Stimulated activated CD4-positive, alpha-beta T cell treated with anti-CD3 and anti-CD28 coated beads, TNF-alpha, amount 100 ng/mL, for 24 hours (primary cell): ENCODE results near the gene PRR11.
"Not testable (repeated sequence)": the region's sequence is repeated elsewhere in the genome, so short reads cannot be mapped to it uniquely, and the experiment has no call there.

ENCODE experiments used
- DNase-seq, 3 experiments: peaks; one replicate each; pipeline ENCODE4 v3.0.0-alpha.2; 2020; ENCODE audit warnings: low read depth in 3 of 3

The PRR11 gene

GRCh38 chr17:59219992-59220327 lies 64.4 kb downstream of the PRR11 start:
- no peak for DNase-seq

DNA sequence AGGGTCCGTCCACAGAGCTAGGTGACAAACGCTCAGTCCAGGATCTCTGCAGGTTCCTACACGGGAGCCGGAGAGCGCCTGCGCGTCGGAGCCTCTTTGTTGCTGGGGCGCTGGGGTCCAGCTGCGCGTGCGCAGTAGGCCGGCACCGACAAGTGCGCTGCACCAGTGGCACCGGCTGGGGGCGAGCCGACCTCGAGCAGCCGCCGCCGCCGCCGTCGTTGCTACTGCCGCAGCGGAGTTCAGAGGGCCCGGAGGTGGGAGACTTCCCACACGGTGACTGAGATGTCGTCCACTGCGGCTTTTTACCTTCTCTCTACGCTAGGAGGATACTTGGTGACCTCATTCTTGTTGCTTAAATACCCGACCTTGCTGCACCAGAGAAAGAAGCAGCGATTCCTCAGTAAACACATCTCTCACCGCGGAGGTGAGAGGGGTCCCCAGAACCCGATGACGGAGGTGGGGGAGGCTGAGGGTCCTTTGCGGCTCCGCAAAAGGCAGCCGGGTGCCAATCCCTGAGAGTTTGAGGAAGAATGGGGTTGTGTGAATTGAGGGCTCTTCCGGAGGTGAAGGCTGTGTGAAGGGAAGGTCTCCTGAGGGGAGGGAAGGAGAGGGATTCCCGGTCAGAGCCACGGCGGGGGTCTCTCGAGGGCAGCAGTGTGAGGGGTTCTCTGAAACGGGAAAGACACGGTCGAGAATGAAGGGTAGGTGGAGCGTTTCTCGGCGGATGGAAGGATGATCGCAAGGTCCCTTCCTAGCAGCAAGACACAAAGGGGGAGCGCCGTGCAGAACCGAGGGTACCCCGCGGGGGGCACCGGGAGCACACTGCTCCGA lies 65.0 kb downstream of the PRR11 start, which contains the start of gene GDPD1:
Gene GDPD1 (plus strand): TSS at position 184 of the 831 bp plus-strand sequence. CDS start 99 bp downstream, at position 283.
- peak; percentile 95 to 96 (median 95) for DNase-seq

- DNase-seq: no peak
Observed at GRCh38 chr17:59221159-59221847, 65.8 kb downstream of the PRR11 start.

DNA sequence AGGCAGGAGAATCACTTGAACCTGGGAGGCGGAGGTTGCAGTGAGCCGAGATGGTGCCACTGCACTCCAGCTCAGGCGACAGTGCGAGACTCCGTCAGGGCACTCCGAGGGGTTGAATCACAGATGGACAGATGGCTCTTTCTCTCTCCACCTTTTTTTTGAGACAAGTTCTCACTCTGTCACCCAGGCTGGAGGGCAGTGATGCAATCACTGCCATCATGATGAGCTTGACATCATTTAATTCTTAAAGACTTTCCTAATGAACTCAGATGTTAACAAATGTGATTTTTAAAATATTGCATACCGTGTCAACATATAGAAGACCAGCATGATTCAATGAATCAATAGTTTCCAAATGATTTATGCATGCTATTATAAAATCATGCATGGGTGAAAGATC lies 68.3 kb downstream of the PRR11 start:
- DNase-seq: no peak

DNA sequence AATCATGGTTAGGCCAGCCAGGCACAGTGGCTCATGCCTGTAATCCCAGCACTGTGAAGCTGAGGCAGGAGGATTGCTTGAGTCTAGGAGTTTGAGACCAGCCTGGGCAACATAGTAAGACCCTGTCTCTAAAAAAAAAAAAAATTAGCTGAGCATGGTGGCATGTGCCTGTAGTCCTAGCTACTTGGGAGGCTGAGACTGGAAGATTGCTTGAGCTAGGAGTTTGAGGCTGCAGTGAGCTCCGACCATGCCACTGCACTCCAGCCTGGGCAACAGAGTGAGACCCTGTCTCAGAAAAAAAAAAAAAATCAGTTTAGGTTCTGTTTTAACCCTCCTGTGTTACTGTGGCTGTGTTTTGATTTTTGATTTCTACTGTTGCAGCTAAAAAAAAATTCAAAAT lies 73.0 kb downstream of the PRR11 start:
- DNase-seq: not testable (repeated sequence)

DNA sequence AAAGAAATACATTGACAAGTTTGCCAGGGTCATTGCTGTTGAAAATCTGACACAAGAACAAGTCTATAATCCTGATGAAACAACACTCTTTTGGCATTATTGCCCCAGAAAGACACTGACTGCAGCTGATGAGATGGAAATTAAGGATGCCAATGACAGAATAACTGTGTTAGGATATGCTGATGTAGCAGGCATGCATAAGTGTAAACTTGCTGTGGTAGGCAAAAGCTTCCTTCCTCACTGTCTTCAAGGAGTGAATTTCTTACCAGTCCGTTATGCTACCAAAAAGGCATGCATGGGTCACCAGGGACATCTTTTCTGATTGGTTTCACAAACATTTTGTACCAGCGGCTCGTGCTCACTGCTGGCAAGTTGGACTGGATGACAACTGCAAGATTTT lies 75.2 kb downstream of the PRR11 start:
- no peak for DNase-seq

GRCh38 chr17:59234631-59235030 lies 79.1 kb downstream of the PRR11 start:
- no peak for DNase-seq

DNA sequence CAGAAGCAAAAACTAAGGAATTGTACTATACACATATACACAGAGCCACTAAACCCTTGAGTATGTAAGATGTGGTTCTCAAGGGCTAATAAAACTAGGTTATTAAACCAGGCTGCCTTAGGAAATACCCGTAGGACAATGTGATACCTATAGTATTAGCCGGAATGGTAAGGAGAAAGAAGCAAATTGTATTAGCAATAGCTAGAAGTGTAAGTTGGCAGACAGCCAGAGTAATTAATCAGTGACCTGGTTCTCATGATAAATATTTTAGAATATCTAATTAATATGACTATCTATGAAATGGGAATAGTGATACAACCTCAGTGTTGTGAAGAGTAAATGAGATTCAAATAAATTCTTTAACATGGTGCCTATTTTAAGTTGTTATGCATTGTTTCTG lies 83.4 kb downstream of the PRR11 start:
- no peak for DNase-seq

DNA sequence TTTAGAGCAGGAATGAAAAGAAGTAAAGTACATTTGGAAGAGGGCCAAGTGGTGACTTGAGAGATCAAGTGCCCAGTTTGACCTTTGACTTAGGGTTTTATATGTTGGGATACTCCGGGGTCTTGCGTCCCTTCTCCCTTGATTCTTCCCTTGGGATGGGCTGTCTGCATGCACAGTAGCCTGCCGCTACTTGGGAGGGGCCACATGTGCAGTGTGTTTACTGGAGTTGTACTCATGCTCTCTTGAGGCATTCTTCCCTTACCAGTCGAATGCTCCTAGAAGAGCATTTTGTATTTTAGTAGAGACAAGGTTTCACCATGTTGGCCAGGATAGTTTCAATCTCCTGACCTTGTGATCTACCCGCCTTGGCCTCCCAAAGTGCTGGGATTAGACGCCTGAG lies 88.5 kb downstream of the PRR11 start:
- DNase-seq: no peak
